SK-N-SH treated with all-trans-retinoic acid at 6 μM for 48 hours (cell line): ENCODE results near the gene HSPB7.
"Not testable (repeated sequence)": the region's sequence is repeated elsewhere in the genome, so short reads cannot be mapped to it uniquely, and the experiment has no call there.

Experiments used
- ATAC-seq: fragments of 200-7000 bp; cut with Tn5 transposase; 3 replicates; pipeline ENCODE4 v1.9.1; 2020; ENCODE audit warnings: mild to moderate bottlenecking, moderate library complexity
- BACH2 ChIP-seq: fragments of 250-450 bp; sonication (Bioruptor Pico); IDR thresholded peaks from 2 replicates; pipeline ENCODE4 v1.9.0; 2021; ENCODE audit warnings: mild to moderate bottlenecking, borderline replicate concordance
- CSDC2 ChIP-seq: fragments of 250-450 bp; sonication (Bioruptor Pico); IDR thresholded peaks from 2 replicates; pipeline ENCODE4 v1.5.0; 2020; ENCODE audit warnings: mild to moderate bottlenecking, moderate library complexity
- ESRRG ChIP-seq: fragments of 250-450 bp; sonication (Bioruptor Pico); IDR thresholded peaks from 2 replicates; pipeline ENCODE4 v1.6.1; 2021; ENCODE audit warnings: mild to moderate bottlenecking
- GLIS3 ChIP-seq: fragments of 250-450 bp; sonication (Bioruptor Pico); IDR thresholded peaks from 2 replicates; pipeline ENCODE4 v1.5.0; 2020; ENCODE audit warnings: mild to moderate bottlenecking, moderate library complexity
- RARB ChIP-seq: fragments of 250-450 bp; sonication (Bioruptor Pico); IDR thresholded peaks from 2 replicates; pipeline ENCODE4 v1.8.0; 2021; ENCODE audit warnings: mild to moderate bottlenecking, moderate library complexity
- TCF4 ChIP-seq: fragments of 250-450 bp; sonication (Bioruptor Pico); IDR thresholded peaks from 2 replicates; pipeline ENCODE4 v1.8.0; 2021; ENCODE audit warnings: mild to moderate bottlenecking, moderate library complexity, borderline replicate concordance
- TOX ChIP-seq: fragments of 250-450 bp; sonication (Bioruptor Pico); IDR thresholded peaks from 2 replicates; pipeline ENCODE4 v1.8.0; 2021; ENCODE audit warnings: mild to moderate bottlenecking, moderate library complexity, borderline replicate concordance
- ZC3H10 ChIP-seq: fragments of 250-450 bp; sonication (Bioruptor Pico); IDR thresholded peaks from 2 replicates; pipeline ENCODE4 v1.5.1; 2021; ENCODE audit warnings: mild to moderate bottlenecking, moderate library complexity
- ZFP3 ChIP-seq: fragments of 250-450 bp; sonication (Bioruptor Pico); IDR thresholded peaks from 2 replicates; pipeline ENCODE4 v1.5.0; 2020; ENCODE audit warnings: mild to moderate bottlenecking, moderate library complexity
- ZFP30 ChIP-seq: fragments of 450-650 bp; formaldehyde crosslinking; IDR thresholded peaks from 2 replicates; pipeline ENCODE4 v1.5.0; 2022; ENCODE audit warnings: mild to moderate bottlenecking, moderate library complexity
- ZNF565 ChIP-seq: fragments of 450-650 bp; formaldehyde crosslinking; conservative IDR thresholded peaks from 2 replicates; pipeline ENCODE4 v1.5.0; 2020; ENCODE audit warnings: low read depth, mild to moderate bottlenecking, moderate library complexity
- ZNF70 ChIP-seq: fragments of 450-650 bp; formaldehyde crosslinking; IDR thresholded peaks from 2 replicates; pipeline ENCODE4 v1.5.0; 2020; ENCODE audit warnings: mild to moderate bottlenecking, moderate library complexity
- ZNF8 ChIP-seq: fragments of 450-650 bp; formaldehyde crosslinking; IDR thresholded peaks from 2 replicates; pipeline ENCODE4 v1.5.0; 2020; ENCODE audit warnings: mild to moderate bottlenecking, moderate library complexity
- TF ChIP-seq, protein P1 (sequence below): fragments of 250-450 bp; sonication (Bioruptor Pico); IDR thresholded peaks from 2 replicates; pipeline ENCODE4 v1.8.0; 2020; ENCODE audit warnings: mild to moderate bottlenecking, moderate library complexity, borderline replicate concordance
- TF ChIP-seq, protein P2 (sequence below): fragments of 250-450 bp; sonication (Bioruptor Pico); IDR thresholded peaks from 2 replicates; pipeline ENCODE4 v1.5.1; 2020; ENCODE audit warnings: low read depth, mild to moderate bottlenecking, moderate library complexity
- TF ChIP-seq, protein P3 (sequence below): fragments of 250-450 bp; sonication (Bioruptor Pico); IDR thresholded peaks from 2 replicates; pipeline ENCODE4 v1.5.0; 2020; ENCODE audit warnings: mild to moderate bottlenecking, moderate library complexity
- TF ChIP-seq, protein P4 (sequence below): fragments of 250-450 bp; sonication (Bioruptor Pico); IDR thresholded peaks from 2 replicates; pipeline ENCODE4 v1.8.0; 2021; ENCODE audit warnings: low read depth, mild to moderate bottlenecking, moderate library complexity, borderline replicate concordance
- TF ChIP-seq, protein P5 (sequence below): fragments of 250-450 bp; sonication (Bioruptor Pico); IDR thresholded peaks from 2 replicates; pipeline ENCODE4 v1.5.1; 2021; ENCODE audit warnings: mild to moderate bottlenecking, moderate library complexity

Gene HSPB7

GRCh38 chr1:16053781-16054502, 36.1 kb upstream of the HSPB7 start (continued):
- TF ChIP-seq, protein P1, sequence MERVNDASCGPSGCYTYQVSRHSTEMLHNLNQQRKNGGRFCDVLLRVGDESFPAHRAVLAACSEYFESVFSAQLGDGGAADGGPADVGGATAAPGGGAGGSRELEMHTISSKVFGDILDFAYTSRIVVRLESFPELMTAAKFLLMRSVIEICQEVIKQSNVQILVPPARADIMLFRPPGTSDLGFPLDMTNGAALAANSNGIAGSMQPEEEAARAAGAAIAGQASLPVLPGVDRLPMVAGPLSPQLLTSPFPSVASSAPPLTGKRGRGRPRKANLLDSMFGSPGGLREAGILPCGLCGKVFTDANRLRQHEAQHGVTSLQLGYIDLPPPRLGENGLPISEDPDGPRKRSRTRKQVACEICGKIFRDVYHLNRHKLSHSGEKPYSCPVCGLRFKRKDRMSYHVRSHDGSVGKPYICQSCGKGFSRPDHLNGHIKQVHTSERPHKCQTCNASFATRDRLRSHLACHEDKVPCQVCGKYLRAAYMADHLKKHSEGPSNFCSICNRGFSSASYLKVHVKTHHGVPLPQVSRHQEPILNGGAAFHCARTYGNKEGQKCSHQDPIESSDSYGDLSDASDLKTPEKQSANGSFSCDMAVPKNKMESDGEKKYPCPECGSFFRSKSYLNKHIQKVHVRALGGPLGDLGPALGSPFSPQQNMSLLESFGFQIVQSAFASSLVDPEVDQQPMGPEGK: no peak
- no peak for TF ChIP-seq ESRRG (CRISPR knock-in tag)
- TF ChIP-seq ZNF70: no peak
- no peak for TF ChIP-seq RARB (CRISPR knock-in tag)
- TF ChIP-seq, protein P2, sequence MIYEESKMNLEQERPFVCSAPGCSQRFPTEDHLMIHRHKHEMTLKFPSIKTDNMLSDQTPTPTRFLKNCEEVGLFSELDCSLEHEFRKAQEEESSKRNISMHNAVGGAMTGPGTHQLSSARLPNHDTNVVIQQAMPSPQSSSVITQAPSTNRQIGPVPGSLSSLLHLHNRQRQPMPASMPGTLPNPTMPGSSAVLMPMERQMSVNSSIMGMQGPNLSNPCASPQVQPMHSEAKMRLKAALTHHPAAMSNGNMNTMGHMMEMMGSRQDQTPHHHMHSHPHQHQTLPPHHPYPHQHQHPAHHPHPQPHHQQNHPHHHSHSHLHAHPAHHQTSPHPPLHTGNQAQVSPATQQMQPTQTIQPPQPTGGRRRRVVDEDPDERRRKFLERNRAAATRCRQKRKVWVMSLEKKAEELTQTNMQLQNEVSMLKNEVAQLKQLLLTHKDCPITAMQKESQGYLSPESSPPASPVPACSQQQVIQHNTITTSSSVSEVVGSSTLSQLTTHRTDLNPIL: no peak
- no peak for TF ChIP-seq ZFP3 (CRISPR knock-in tag)

DNA sequence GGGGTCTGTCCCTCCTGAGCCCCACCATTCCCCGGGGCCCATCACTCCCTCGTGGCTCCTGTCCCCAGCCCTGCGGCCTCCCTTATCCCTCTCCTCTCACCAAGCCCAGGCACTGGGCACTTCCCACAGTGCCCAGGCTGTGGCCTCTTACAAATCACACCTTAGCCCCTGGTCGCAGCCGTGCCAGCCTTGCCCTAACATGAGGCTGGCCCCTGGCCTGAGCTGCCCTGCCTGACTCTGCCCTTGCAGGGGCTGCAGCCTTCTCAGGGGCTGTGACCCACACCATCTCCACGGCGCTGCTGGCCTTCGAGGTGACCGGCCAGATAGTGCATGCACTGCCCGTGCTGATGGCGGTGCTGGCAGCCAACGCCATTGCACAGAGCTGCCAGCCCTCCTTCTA, 34.1 kb upstream of the HSPB7 start:
- ATAC-seq: not testable (repeated sequence)

GRCh38 chr1:16051039-16051438, 33.2 kb upstream of the HSPB7 start:
- no peak for ATAC-seq
- TF ChIP-seq ZFP30 (CRISPR knock-in tag) (no peak), TCF4 (CRISPR knock-in tag) (no peak), BACH2 (CRISPR knock-in tag) (no peak), RARB (CRISPR knock-in tag) (no peak), TOX (CRISPR knock-in tag) (no peak), ZC3H10 (no peak), ZNF565 (CRISPR knock-in tag) (no peak), GLIS3 (CRISPR knock-in tag) (no peak), ZNF8 (CRISPR knock-in tag) (no peak), ZFP3 (CRISPR knock-in tag) (no peak), ESRRG (CRISPR knock-in tag) (no peak), ZNF70 (no peak)
- TF ChIP-seq, protein P3, sequence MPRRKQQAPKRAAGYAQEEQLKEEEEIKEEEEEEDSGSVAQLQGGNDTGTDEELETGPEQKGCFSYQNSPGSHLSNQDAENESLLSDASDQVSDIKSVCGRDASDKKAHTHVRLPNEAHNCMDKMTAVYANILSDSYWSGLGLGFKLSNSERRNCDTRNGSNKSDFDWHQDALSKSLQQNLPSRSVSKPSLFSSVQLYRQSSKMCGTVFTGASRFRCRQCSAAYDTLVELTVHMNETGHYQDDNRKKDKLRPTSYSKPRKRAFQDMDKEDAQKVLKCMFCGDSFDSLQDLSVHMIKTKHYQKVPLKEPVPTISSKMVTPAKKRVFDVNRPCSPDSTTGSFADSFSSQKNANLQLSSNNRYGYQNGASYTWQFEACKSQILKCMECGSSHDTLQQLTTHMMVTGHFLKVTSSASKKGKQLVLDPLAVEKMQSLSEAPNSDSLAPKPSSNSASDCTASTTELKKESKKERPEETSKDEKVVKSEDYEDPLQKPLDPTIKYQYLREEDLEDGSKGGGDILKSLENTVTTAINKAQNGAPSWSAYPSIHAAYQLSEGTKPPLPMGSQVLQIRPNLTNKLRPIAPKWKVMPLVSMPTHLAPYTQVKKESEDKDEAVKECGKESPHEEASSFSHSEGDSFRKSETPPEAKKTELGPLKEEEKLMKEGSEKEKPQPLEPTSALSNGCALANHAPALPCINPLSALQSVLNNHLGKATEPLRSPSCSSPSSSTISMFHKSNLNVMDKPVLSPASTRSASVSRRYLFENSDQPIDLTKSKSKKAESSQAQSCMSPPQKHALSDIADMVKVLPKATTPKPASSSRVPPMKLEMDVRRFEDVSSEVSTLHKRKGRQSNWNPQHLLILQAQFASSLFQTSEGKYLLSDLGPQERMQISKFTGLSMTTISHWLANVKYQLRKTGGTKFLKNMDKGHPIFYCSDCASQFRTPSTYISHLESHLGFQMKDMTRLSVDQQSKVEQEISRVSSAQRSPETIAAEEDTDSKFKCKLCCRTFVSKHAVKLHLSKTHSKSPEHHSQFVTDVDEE: no peak
- TF ChIP-seq, protein P2: no peak
- TF ChIP-seq, all 23 proteins: peak for 0

- TF ChIP-seq, protein P4, sequence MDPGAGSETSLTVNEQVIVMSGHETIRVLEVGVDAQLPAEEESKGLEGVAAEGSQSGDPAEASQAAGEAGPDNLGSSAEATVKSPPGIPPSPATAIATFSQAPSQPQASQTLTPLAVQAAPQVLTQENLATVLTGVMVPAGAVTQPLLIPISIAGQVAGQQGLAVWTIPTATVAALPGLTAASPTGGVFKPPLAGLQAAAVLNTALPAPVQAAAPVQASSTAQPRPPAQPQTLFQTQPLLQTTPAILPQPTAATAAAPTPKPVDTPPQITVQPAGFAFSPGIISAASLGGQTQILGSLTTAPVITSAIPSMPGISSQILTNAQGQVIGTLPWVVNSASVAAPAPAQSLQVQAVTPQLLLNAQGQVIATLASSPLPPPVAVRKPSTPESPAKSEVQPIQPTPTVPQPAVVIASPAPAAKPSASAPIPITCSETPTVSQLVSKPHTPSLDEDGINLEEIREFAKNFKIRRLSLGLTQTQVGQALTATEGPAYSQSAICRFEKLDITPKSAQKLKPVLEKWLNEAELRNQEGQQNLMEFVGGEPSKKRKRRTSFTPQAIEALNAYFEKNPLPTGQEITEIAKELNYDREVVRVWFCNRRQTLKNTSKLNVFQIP (CRISPR knock-in tag): no peak
- TF ChIP-seq RARB (CRISPR knock-in tag): no peak
- no peak for TF ChIP-seq CSDC2 (CRISPR knock-in tag)
- TF ChIP-seq, protein P5, sequence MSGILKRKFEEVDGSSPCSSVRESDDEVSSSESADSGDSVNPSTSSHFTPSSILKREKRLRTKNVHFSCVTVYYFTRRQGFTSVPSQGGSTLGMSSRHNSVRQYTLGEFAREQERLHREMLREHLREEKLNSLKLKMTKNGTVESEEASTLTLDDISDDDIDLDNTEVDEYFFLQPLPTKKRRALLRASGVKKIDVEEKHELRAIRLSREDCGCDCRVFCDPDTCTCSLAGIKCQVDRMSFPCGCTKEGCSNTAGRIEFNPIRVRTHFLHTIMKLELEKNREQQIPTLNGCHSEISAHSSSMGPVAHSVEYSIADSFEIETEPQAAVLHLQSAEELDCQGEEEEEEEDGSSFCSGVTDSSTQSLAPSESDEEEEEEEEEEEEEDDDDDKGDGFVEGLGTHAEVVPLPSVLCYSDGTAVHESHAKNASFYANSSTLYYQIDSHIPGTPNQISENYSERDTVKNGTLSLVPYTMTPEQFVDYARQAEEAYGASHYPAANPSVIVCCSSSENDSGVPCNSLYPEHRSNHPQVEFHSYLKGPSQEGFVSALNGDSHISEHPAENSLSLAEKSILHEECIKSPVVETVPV: no peak
- TF ChIP-seq, protein P2: no peak
- ATAC-seq: no peak
Measured at GRCh38 chr1:16050328-16050727, 32.5 kb upstream of the HSPB7 start.
